HG03571 (cell line): Measurements from ENCODE around the gene PIAS4.

Source experiments
- ATAC-seq: cut with Tn5 transposase; IDR thresholded peaks from one replicate; pipeline ENCODE4 v1.9.1; 2021; ENCODE audit not compliant: unreplicated experiment

Gene PIAS4

DNA sequence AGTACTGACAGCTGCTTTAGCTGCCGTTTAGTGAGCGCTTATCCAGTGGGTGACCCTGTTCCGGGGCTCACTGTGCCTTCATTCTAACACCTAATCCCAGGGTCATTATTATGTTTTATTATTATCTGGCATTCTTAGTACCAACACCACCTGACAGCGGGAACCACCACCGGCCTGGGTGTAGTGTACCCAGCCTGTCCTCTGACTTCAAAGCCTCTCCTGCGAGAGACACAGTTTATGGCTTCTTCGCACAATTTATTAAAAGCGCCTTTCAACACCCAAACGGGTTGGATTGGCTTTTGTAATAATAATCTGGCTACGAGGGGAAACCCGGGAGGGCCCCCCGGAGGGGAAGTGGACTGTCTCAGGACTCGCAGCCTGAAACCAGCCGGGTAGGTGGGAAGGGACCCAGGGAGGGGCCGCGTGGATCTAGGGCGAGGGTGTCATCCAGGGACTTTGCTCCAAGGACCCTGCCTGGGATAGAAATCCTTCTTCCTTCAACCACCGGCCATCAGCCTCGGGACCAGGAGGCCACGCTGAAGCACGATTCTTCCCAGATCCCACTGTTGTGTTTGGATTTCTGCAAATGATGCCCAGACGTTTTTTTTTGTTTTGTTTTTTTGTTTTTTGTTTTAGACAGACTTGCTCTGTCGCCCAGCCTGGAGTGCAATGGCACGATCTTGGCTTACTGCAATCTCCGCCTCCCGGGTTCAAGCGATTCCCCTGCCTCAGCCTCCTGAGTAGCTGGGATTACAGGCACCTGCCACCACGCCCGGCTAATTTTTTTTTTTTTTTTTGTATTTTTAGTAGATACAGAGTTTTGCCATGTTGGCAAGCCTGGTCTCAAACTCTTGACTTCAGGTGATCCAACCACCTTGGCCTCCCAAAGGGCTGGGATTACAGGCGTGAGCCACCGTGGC is 60.8 kb downstream of the PIAS4 start:
- ATAC-seq: no peak

DNA sequence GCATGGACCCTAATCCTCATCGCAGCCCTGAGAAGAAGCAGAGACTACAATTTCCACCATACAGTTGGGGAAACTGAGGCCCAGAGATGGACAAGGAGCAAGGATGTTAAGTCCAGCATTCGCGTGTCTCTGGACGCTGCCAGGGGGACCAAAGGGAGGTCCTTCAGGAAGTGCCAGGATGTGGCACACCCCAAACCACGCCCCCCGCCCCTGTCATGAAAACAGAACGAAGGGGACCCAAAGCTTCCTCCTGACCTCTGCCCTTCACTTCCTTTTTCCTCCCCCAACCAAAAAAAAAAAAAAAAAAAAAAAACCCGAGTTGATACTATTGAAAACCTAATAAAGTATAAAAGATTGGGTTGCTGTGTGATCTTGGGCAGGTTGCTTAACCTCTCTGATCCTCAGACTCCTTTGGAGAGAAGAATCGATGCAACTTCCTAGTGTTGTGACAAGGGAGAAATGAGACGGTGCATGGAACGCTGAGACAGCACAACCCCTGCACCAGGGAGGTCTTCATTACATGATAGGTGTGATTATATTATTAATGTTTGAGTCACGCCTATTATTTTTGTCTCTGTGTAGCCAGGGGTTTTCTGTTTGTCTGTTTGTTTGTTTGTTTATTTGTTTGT is 61.9 kb downstream of the PIAS4 start:
- ATAC-seq: no peak

DNA sequence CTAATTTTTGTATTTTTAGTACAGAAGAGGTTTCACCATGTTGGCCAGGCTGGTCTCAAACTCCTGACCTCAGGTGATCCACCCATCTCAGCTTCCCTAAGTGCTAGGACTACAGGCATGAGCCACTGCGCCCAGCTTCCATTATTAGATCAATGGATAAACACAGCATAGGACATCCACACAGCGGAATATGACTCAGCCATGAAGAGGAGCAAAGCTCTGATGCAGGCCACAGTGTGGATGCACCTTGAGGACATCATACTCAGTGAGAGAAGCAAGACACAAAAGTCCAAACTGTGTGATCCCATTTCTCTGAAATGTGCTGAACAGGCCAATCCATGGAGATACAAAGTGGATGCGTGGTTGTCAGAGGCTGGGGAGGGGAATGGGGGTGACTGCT is 64.1 kb downstream of the PIAS4 start:
- no peak for ATAC-seq

DNA sequence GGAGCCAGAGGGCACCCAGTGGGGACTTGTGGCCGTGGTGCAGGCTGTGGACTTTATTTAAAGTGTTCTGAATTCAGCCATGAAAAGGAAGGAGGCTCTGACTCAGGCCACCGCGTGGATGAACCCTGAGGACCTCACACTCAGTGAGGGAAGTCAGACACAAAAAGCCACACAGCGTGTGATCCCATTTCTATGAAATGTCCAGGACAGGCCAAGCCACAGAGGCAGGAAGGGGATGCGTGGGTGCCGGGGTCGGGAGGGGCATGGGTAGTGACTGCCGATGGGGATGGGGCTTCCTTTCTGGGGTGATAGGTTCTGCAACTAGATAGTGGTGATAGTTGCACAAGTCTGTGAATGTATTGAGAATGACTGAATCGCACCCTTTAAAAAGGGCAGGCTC is 67.8 kb downstream of the PIAS4 start:
- ATAC-seq: no peak

DNA sequence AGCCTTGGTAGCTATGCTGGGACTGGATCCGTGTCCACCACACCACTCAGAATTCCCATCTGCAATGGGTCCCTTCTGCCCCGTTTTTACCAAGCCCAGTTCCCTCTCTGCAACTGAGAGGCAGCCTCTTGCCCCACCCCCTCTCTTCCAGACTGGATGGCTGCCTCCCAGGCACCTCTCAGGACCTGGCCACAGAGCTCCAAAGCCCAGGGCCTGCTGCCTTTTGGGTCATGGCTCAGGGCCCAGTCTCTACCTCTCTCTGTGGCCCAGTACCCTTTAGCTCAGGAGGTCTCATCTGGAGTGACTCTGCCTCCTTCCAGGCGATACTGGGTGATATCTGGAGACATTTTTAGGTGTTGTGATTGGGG is 69.5 kb downstream of the PIAS4 start:
- ATAC-seq: no peak

DNA sequence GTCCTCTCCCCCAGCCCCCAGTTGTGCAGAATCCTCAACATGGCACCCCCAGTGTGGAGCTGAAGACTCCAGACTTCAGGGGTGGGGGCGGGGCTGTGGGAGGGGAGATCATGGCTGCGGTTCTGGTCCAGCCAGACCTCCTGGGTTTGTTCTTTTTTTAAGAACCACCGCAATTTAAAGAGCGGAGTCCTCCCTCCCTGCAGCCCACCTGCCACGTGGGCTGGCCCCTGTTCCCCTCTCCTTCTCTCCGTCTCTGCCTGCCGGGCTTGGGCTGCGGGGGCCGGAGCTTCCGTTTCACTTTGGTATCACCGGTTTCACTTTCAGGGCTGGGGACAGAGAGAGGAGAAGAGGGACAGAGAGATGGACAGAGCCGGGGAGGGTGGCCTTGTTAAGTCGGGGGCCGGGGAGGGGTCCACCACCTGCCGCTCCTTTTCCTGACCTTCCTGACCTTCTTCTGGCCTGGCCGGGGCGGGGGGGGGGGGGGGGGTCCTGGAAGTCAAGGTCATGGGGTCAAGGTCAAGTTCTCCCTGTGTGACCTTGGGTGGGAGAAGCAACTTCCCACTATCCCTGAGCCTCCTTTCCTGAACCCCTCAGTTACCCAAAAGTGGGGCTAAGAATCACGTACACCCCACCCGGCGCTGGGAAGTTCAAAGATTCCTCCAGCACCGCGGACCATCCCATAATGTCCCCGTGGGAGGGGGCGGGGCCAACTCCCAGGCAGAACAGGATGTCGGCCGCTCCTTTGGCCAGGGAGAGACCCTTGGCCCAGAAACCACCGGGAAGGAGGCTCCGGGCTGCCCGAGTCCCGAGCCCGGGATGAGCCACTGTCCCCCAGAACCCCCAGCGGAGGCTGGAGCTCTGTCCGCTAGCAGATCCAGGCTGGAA is 70.5 kb downstream of the PIAS4 start:
- ATAC-seq: no peak

DNA sequence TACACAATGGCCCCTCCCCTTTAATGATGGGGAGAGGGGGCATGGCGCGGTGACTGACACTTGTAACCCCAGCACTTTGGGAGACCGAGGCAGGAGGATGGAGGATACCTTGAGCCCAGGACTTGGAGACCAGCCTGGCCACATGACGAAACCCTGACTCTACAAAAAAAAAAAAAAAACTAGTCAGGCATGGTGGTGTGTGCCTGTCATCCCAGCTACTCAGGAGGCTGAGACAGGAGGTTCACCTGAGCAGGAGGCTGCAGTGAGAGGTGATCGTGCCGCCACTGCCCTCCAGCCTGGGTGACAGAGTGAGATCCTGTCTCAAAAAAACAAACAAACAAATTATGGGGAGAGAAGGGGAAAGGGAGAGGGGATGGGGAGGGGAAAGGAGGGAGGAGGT is 72.9 kb downstream of the PIAS4 start:
- no peak for ATAC-seq

DNA sequence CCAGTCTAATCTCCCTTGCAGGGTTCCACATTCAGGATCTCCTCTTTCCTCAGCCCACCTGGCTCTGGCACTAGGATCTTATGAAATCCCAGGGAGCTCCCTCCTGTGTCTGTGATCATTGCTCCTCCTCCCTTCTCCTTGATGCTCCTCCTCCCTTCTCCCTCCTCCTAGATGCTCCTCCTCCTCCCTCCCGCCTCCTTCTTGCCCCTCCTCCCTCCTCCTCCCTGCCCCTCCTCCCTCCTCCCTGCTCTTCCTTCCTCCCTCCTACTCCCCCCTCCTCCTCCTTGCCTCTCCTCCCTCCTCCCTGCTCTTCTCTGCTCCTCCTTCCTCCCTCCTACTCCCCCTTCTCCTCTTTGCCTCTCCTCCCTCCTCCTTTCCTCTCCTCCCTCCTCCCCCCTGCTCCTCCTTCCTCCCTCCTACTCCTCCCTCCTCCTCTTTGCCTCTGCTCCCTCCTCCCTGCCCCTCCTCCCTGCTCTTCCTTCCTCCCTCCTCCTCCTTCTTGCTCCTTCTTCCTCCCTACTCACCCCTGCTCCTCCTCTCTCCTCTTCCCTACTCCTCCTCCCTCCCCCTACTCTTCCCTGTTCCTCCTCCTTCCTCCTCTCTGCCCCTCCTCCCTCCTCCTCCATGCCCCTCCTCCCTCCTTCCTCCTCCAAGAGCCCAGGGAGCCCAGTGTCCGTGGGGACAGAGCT is 74.0 kb downstream of the PIAS4 start:
- ATAC-seq: no peak

DNA sequence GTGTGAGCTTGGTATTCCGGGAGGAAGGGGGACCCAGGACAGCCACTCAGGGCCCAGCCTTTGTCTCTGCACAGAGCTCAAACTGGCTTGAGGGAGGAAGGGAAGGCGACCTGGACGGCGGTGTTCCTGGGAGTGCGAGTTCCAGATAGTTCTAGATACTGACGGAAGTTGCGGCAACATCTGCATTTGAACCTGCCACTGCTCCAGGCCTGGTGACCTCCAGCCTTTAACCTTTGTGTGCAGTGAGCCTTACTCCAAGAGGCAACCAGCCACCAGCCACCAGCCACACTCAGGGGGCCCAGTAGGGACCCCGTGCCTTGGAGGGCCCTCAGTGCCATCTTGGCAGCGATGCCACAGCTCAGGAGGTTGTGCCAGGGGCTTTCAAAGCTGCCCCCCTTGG is 74.6 kb downstream of the PIAS4 start:
- ATAC-seq: no peak

DNA sequence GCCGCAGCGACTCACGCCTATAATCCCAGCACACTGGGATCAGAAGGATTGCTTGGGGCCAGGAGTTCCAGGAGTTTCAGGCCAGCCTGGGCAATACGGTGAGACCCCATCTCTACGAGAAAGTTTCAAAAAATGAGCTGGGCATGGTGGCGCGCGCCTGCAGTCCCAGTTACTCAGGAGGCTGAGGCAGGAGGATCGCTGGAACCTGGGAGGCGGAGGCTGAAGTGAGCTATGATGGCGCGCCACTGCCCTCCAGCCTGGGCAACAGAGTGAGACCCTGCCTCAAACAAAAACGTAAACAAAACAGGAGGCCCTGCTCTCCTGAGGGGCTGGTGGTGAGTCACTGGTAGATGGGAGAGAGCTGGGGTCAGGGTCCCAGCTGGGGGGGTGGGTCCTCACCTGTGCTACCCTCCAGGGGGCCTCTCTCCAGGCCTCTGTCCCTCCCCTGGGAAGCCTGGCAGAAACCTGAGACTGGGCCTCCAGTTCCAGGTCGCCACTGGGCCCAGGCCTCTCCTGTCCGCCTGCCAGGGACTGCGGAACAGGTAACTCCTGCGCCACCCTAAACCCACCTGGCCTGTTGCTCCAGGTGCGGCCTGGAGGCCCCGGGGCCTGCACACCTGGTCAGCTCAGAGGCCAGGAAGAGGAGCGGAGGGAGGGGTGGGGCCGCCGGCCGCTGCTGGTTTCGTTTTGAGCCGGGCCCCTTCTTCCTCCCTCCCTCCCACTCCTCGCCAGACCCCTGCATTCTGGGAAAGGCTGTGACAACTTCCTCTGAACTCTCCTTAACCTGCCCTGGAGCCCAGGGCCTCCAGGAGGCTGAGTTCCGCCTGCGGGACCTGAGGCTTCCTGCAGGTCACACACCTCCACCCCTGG is 76.4 kb downstream of the PIAS4 start:
- ATAC-seq: no peak

DNA sequence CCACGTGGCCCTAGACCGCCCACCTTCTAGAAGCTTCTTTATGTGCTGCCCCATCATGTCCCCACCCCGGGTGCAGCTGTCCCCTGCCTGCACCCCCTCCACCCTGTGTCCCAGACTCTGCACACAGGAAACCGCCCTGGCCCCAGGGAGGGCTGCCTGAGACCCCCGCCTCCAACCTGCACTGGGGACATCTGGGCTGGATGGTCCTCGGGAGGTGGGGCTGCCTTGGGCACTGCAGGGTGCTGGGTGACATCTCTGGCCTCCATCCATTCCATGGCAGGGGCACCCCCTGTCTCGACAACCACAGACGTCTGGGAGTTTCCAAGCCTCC is 77.0 kb downstream of the PIAS4 start:
- no peak for ATAC-seq

DNA sequence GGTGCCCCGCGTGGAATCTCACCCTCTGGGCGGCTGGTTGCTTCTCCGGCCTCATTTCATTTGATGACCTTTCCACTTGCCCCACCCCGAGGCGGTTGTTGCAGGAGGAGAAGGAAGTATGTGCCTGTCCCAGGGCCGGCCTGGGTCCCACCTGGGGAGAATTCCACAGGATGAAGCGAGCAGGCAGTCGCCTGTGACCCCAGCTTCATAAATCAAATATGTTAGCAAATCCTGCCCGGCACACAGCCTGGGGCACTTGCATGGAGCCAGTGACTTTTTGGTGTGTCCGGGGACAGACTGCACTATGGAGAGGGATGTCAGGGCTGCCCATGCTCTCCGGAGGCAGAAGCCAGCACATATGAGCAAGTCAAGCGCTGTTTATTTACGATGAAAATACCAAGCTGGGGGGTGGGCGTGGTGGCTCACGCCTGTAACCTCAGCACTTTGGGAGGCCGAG is 78.9 kb downstream of the PIAS4 start:
- ATAC-seq: no peak

DNA sequence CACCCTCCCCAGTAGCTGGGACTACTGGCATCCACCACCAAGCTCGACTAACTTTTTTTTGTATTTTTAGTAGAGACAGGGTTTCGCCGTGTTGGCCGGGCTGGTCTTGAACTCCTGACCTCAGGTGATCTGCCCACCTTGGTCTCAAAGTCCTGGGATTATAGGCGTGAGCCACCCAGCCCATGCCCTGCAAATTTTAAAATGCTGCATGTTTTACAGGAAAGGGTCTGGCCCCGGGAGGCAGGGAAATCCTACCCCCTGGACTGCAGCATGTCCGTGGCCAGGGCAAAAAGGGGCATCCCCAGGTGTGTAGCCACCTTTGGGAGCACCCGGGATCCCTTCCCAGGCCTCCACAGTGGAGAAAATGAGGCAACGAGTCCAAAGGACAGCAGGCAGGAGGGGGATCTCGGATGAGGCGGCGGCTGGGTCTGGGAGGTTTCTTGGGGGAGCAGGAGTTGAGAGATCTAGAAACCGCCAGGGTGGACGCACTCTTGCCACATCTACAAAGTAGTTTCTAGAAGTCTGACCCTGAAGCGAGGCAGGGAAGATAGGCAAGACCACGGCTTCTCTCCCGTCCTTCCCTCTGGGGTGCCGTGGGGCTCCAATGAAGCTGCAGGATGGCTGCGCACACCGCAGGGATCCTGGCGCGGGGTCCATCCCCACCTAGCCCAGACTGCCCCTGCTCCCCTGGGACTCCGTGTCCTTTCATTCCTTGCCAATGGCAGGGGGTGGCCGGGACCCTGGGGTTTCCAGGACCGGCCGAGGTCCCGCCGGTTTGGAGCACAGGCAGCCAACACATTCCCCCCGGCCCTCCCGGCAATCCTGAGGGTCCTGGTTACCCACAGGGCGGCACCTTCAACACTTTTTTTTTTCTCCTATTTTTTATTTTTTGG is 80.5 kb downstream of the PIAS4 start:
- no peak for ATAC-seq

DNA sequence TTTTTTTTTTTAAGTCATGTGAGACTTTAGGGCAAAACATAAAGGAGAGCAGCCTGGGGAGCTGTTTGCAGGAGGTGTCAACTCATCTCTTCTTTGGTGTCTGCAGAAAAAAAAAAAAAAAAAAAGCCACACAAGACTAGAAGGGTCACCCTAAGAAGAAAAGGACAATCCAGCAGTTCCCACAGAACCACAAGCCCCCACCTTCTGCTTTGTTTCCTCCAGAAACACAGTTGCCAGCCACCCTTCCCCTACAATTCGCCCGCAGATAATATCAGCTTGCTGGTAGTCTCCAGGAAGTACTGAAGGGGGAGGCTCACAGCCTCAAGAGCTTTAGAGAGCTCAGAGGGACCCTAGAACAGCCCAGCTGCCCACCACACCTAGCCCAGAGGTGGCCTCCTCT is 81.4 kb downstream of the PIAS4 start:
- peak; percentile 33 for ATAC-seq
